ENCODE data around the gene ANTXR1. TPM values are rescaled to one million over a fixed set of nuclear protein-coding genes. Genes with fewer than 3 reads are reported as not detected.

ANTXR1 gene
- total RNA-seq, 1 experiment from 2014 or later: 25.7 TPM

DNA sequence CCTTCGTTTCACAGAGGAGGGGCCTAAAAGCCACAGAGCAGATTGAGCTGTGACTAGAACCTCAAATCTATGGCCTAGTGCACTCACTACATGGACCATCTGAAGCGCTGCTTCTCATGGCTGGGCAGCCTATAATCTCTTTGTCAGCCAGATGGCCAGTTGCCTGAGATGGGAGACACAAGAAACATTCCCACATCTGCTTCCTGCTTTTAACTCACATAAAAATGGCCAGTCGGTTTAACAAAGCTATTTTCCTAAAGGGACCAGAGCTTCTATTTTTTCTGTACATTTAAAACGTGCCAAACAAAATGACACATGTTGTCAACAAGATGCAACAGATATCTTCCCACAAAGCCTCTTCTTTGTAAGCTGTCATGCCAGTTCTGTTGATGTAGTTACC, 200.2 kb downstream of the ANTXR1 start:
- POLR2A ChIA-PET: no interaction called here
- Histone ChIP-seq H3K9ac (ENCODE audit: low read length) (no peak overlapping the region), H3K4me3 (replicated peaks in 1 of 2; ENCODE audit: low read depth in 1 of 2, low read length in 2 of 2) (no peak overlapping the region), H3K4me2 (ENCODE audit: low read length) (no peak overlapping the region), H3K79me2 (ENCODE audit: insufficient read depth, low read length) (no peaks in the 10 kb centered on the region), H3K27ac (ENCODE audit: low read depth, low read length) (no peak overlapping the region), H2AFZ (ENCODE audit: low read depth, low read length, poor library complexity, severe bottlenecking) (no peak overlapping the region), H4K20me1 (ENCODE audit: insufficient read depth) (no peaks in the 10 kb centered on the region), H3K4me1 (ENCODE audit: control insufficient read depth in 1 of 2, insufficient read depth in 2 of 2, low read length in 2 of 2) (no peaks in the 10 kb centered on the region), H3K27me3 (ENCODE audit: insufficient read depth, low read length) (no peaks in the 10 kb centered on the region), H3K9me2 (ENCODE audit: insufficient read depth) (no peaks in the 10 kb centered on the region), H3K36me3 (ENCODE audit: control insufficient read depth in 1 of 2, insufficient read depth in 2 of 2, low read length in 2 of 2) (no peaks in the 10 kb centered on the region), H3K9me3 (ENCODE audit: control insufficient read depth in 1 of 2, insufficient read depth in 1 of 2, low read depth in 1 of 2, low read length in 2 of 2) (no peaks in the 10 kb centered on the region; a peak in 1 of 4 replicates)
- ATAC-seq: no peak
- intact Hi-C loops (cut with micrococcal nuclease): no loop called here
- RAD21 ChIA-PET (ENCODE audit: low non-redundant PET in 1 of 2, low total read pairs in 2 of 2, uncharacterized antibody in 2 of 2, unreplicated experiment in 2 of 2): no interaction called here
- no TSS peak for BruUV-seq (replicated peaks)
- TF ChIP-seq SP1 (IDR thresholded peaks at IDR 0.05; ENCODE audit: low read depth) (no peak), RAD21 (IDR thresholded peaks at IDR 0.05; ENCODE audit: low read depth) (no peak), YY1 (IDR thresholded peaks at IDR 0.05; ENCODE audit: extremely low read depth, insufficient replicate concordance, low read depth, low read length) (no peak), SIN3A (IDR thresholded peaks at IDR 0.05; ENCODE audit: low read depth) (no peak), JUND (IDR thresholded peaks at IDR 0.05) (no peak), ATF3 (IDR thresholded peaks at IDR 0.05) (no peak), EZH2 (IDR thresholded peaks at IDR 0.05) (no peak)
- DNase-seq (ENCODE audit: low read depth, low spot score): no peak
- CTCF ChIA-PET: no interaction called here

DNA sequence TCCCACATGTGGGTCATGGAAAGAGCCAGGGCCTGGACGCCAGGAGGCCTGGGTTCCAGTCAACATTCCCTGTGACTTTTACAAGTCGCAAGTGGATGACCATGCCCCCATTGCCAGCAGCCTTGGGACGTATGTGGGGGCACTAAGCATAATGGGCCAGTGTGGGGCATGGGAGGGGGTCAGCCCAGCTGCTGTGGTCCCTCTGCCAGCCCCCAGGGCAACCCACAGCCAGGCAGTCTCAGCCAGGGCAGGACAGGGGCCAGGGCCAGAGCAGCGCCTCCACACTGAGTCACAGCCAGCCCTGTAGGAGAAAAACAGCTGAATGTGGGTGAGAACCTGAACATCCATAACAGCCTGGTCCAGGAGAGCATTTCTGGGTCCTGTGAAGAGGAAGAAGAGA, 200.8 kb downstream of the ANTXR1 start:
- no peaks in the 10 kb centered on the region for H3K9me2 ChIP-seq (ENCODE audit: insufficient read depth)
- CTCF ChIA-PET: no interaction called here
- ATAC-seq: no peak

More for the DNA sequence above, 200.8 kb downstream of the ANTXR1 start:
- Histone ChIP-seq H3K79me2 (ENCODE audit: insufficient read depth, low read length) (no peaks in the 10 kb centered on the region), H3K27me3 (ENCODE audit: insufficient read depth, low read length) (no peaks in the 10 kb centered on the region), H3K4me2 (ENCODE audit: low read length) (no peak overlapping the region), H2AFZ (ENCODE audit: low read depth, low read length, poor library complexity, severe bottlenecking) (no peak overlapping the region), H3K27ac (ENCODE audit: low read depth, low read length) (no peak overlapping the region), H4K20me1 (ENCODE audit: insufficient read depth) (no peaks in the 10 kb centered on the region), H3K36me3 (ENCODE audit: control insufficient read depth in 1 of 2, insufficient read depth in 2 of 2, low read length in 2 of 2) (no peaks in the 10 kb centered on the region), H3K9me3 (ENCODE audit: control insufficient read depth in 1 of 2, insufficient read depth in 1 of 2, low read depth in 1 of 2, low read length in 2 of 2) (no peaks in the 10 kb centered on the region), H3K9ac (ENCODE audit: low read length) (no peak overlapping the region), H3K4me1 (ENCODE audit: control insufficient read depth in 1 of 2, insufficient read depth in 2 of 2, low read length in 2 of 2) (no peaks in the 10 kb centered on the region), H3K4me3 (replicated peaks in 1 of 2; ENCODE audit: low read depth in 1 of 2, low read length in 2 of 2) (no peak overlapping the region)
- BruUV-seq (replicated peaks): no TSS peak
- intact Hi-C loops (cut with micrococcal nuclease): no loop called here
- POLR2A ChIA-PET: no interaction called here
- TF ChIP-seq POLR2AphosphoS5 (IDR thresholded peaks at IDR 0.05; ENCODE audit: low read depth, low read length) (no peak), ATF3 (IDR thresholded peaks at IDR 0.05) (no peak), CBX3 (IDR thresholded peaks at IDR 0.05; ENCODE audit: low read depth) (no peak), ELF1 (IDR thresholded peaks at IDR 0.05; ENCODE audit: borderline replicate concordance, low read depth) (no peak), RAD21 (IDR thresholded peaks at IDR 0.05; ENCODE audit: low read depth) (no peak), YY1 (IDR thresholded peaks at IDR 0.05; ENCODE audit: extremely low read depth, insufficient replicate concordance, low read depth, low read length) (no peak), ZNF274 (IDR thresholded peaks at IDR 0.05; ENCODE audit: low read depth, low read length) (no peak), POLR2A (IDR thresholded peaks at IDR 0.05; ENCODE audit: borderline replicate concordance, extremely low read depth, insufficient read depth, insufficient read length) (no peak), EZH2phosphoT487 (IDR thresholded peaks at IDR 0.05; ENCODE audit: borderline replicate concordance) (no peak), FOSL1 (IDR thresholded peaks at IDR 0.05; ENCODE audit: low read depth) (no peak), SRF (IDR thresholded peaks at IDR 0.05; ENCODE audit: low read depth) (no peak), SIN3A (IDR thresholded peaks at IDR 0.05; ENCODE audit: low read depth) (no peak), EGR1 (IDR thresholded peaks at IDR 0.05; ENCODE audit: low read depth) (no peak)
- TF ChIP-seq, protein P1, sequence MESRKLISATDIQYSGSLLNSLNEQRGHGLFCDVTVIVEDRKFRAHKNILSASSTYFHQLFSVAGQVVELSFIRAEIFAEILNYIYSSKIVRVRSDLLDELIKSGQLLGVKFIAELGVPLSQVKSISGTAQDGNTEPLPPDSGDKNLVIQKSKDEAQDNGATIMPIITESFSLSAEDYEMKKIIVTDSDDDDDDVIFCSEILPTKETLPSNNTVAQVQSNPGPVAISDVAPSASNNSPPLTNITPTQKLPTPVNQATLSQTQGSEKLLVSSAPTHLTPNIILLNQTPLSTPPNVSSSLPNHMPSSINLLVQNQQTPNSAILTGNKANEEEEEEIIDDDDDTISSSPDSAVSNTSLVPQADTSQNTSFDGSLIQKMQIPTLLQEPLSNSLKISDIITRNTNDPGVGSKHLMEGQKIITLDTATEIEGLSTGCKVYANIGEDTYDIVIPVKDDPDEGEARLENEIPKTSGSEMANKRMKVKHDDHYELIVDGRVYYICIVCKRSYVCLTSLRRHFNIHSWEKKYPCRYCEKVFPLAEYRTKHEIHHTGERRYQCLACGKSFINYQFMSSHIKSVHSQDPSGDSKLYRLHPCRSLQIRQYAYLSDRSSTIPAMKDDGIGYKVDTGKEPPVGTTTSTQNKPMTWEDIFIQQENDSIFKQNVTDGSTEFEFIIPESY (IDR thresholded peaks at IDR 0.05; ENCODE audit: extremely low read depth, insufficient replicate concordance, low read length): no peak
- TF ChIP-seq, protein P2, sequence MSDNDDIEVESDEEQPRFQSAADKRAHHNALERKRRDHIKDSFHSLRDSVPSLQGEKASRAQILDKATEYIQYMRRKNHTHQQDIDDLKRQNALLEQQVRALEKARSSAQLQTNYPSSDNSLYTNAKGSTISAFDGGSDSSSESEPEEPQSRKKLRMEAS (IDR thresholded peaks at IDR 0.05): no peak
- no peak for DNase-seq (ENCODE audit: low read depth, low spot score)
- RAD21 ChIA-PET (ENCODE audit: low non-redundant PET in 1 of 2, low total read pairs in 2 of 2, uncharacterized antibody in 2 of 2, unreplicated experiment in 2 of 2): no interaction called here

Measured in HCT116 (cell line).